GM12864 (cell line): ENCODE results near the gene PCNA.

ENCODE experiments used
- DNase-seq: peaks from one replicate; pipeline ENCODE4 v3.0.0-alpha.2; 2011; ENCODE audit warnings: low read depth
- H3K4me3 ChIP-seq: 2 replicates; pipeline ENCODE4 v1.5.1; 2011; ENCODE audit warnings: mild to moderate bottlenecking, low read depth, low read length, control low read depth
- CTCF ChIP-seq: IDR thresholded peaks from 2 replicates; pipeline ENCODE4 v1.5.1; 2011; ENCODE audit warnings: low read depth, mild to moderate bottlenecking, moderate library complexity, low read length, control low read depth, inconsistent platforms; ENCODE audit errors: missing control alignments

PCNA gene

GRCh38 chr20:5156675-5157448, 37.1 kb upstream of the PCNA start:
- no peak for TF ChIP-seq CTCF
- no peak overlapping the region for H3K4me3 ChIP-seq
- DNase-seq: no peak

GRCh38 chr20:5155404-5155803, 35.6 kb upstream of the PCNA start:
- TF ChIP-seq CTCF: no peak

GRCh38 chr20:5154543-5154925, 34.8 kb upstream of the PCNA start:
- no peak for TF ChIP-seq CTCF
- DNase-seq: no peak
- H3K4me3 ChIP-seq: no peak overlapping the region

More at GRCh38 chr20:5155404-5155803, 35.6 kb upstream of the PCNA start:
- H3K4me3 ChIP-seq: no peak overlapping the region
- no peak for DNase-seq

GRCh38 chr20:5153612-5154542, 34.1 kb upstream of the PCNA start:
- no peak overlapping the region for H3K4me3 ChIP-seq
- DNase-seq: no peak
- TF ChIP-seq CTCF: no peak

GRCh38 chr20:5153152-5153467, 33.4 kb upstream of the PCNA start:
- no peak for DNase-seq
- TF ChIP-seq CTCF: no peak
- no peak overlapping the region for H3K4me3 ChIP-seq

- DNase-seq: no peak
- no peak for TF ChIP-seq CTCF
- no peak overlapping the region for H3K4me3 ChIP-seq
Measured at GRCh38 chr20:5150226-5151076, 30.7 kb upstream of the PCNA start.
